HEK293 (cell line): ENCODE measurements around the gene LDLRAD3.

Source experiments
- CTCF ChIA-PET: fragments of 350-600 bp; formaldehyde crosslinking; extraction: SDS; loops from one replicate; lab custom pipeline; 2021; ENCODE audit warnings: antibody characterized with exemption; lab: Yijun Ruan, JAX
- POLR2A ChIA-PET: fragments of 300-600 bp; formaldehyde crosslinking; extraction: SDS; loops from one replicate; lab custom pipeline; 2020; ENCODE audit warnings: antibody characterized with exemption, inconsistent platforms; lab: Yijun Ruan, JAX
- H3K27ac ChIP-seq: fragments of 200-500 bp; sonication (Bioruptor generic); 2 replicates; pipeline ENCODE4 v1.5.1; 2014; ENCODE audit warnings: low read depth, low read length, control low read depth, inconsistent platforms; ENCODE audit errors: extremely low read depth
- H3K36me3 ChIP-seq, 2 experiments: fragments of 200-500 bp in 1 of 2; sonication (Bioruptor generic) in 1 of 2; 1 replicate in 1 of 2; 2 replicates in 1 of 2; pipeline ENCODE4 v1.5.1; 2014 to 2017; ENCODE audit warnings: inconsistent platforms in 2 of 2, low read length in 2 of 2; ENCODE audit not compliant: control insufficient read depth in 2 of 2, insufficient read depth in 1 of 2
- H3K4me1 ChIP-seq: fragments of 200-500 bp; sonication (Bioruptor generic); 2 replicates; pipeline ENCODE4 v1.5.1; 2014; ENCODE audit warnings: mild to moderate bottlenecking, low read length, inconsistent platforms; ENCODE audit not compliant: control insufficient read depth, insufficient read depth
- H3K4me3 ChIP-seq: 2 replicates; pipeline ENCODE4 v1.5.1; 2011; ENCODE audit warnings: low read depth, mild to moderate bottlenecking, control low read depth, low read length, moderate library complexity
- H3K9me3 ChIP-seq: fragments of 200-500 bp; sonication (Bioruptor generic); 2 replicates; pipeline ENCODE4 v1.5.1; 2014; ENCODE audit warnings: low read depth, low read length, inconsistent platforms; ENCODE audit not compliant: control insufficient read depth, insufficient read depth
- GFI1B ChIP-seq: fragments of 450-650 bp; formaldehyde crosslinking; IDR thresholded peaks from 2 replicates; pipeline ENCODE4 v1.5.1; 2016; ENCODE audit warnings: missing biosample characterization, missing genetic modification characterization
- GLI4 ChIP-seq: fragments of 450-650 bp; formaldehyde crosslinking; IDR thresholded peaks from 2 replicates; pipeline ENCODE4 v1.5.1; 2016; ENCODE audit warnings: missing biosample characterization, missing genetic modification characterization
- KLF10 ChIP-seq: fragments of 450-650 bp; IDR thresholded peaks from 2 replicates; pipeline ENCODE4 v1.5.1; 2018; ENCODE audit warnings: missing biosample characterization, mild to moderate bottlenecking, missing genetic modification characterization
- KLF8 ChIP-seq: fragments of 450-650 bp; formaldehyde crosslinking; IDR thresholded peaks from 2 replicates; pipeline ENCODE4 v1.5.1; 2016; ENCODE audit warnings: missing biosample characterization, missing genetic modification characterization
- SCRT1 ChIP-seq: fragments of 450-650 bp; formaldehyde crosslinking; IDR thresholded peaks from 2 replicates; pipeline ENCODE4 v1.5.1; 2016; ENCODE audit warnings: missing biosample characterization, missing genetic modification characterization, borderline replicate concordance
- SETDB1 ChIP-seq: IDR thresholded peaks from one replicate; pipeline ENCODE4 v1.6.1; 2017; ENCODE audit warnings: mild to moderate bottlenecking, low read length, moderate library complexity, mixed read lengths; ENCODE audit not compliant: insufficient read length
- ZBTB20 ChIP-seq: fragments of 450-650 bp; formaldehyde crosslinking; IDR thresholded peaks from 2 replicates; pipeline ENCODE4 v1.5.1; 2016; ENCODE audit warnings: missing biosample characterization, missing genetic modification characterization
- ZNF169 ChIP-seq: fragments of 450-650 bp; formaldehyde crosslinking; IDR thresholded peaks from 2 replicates; pipeline ENCODE4 v1.5.1; 2016; ENCODE audit warnings: missing biosample characterization, missing genetic modification characterization
- ZNF174 ChIP-seq: fragments of 450-650 bp; formaldehyde crosslinking; IDR thresholded peaks from 2 replicates; pipeline ENCODE4 v1.5.0; 2017; ENCODE audit warnings: missing biosample characterization, mild to moderate bottlenecking, missing genetic modification characterization
- ZNF426 ChIP-seq: fragments of 450-650 bp; formaldehyde crosslinking; IDR thresholded peaks from 2 replicates; pipeline ENCODE4 v1.5.1; 2017; ENCODE audit warnings: missing biosample characterization, missing genetic modification characterization, mild to moderate bottlenecking, inconsistent platforms, moderate library complexity
- ZNF48 ChIP-seq: fragments of 450-650 bp; formaldehyde crosslinking; IDR thresholded peaks from 2 replicates; pipeline ENCODE4 v1.5.1; 2016; ENCODE audit warnings: missing biosample characterization, missing genetic modification characterization
- ZNF555 ChIP-seq: fragments of 450-650 bp; formaldehyde crosslinking; conservative IDR thresholded peaks from 2 replicates; pipeline ENCODE4 v1.5.1; 2017; ENCODE audit warnings: missing biosample characterization, mild to moderate bottlenecking, missing genetic modification characterization, inconsistent platforms
- TF ChIP-seq, protein P1 (sequence below): fragments of 450-650 bp; formaldehyde crosslinking; IDR thresholded peaks from 2 replicates; pipeline ENCODE4 v1.5.1; 2016; ENCODE audit warnings: missing biosample characterization, missing genetic modification characterization
- TF ChIP-seq, protein P2 (sequence below): fragments of 450-650 bp; formaldehyde crosslinking; IDR thresholded peaks from 2 replicates; pipeline ENCODE4 v1.5.1; 2016; ENCODE audit warnings: missing biosample characterization, missing genetic modification characterization
- TF ChIP-seq, protein P3 (sequence below): fragments of 450-650 bp; formaldehyde crosslinking; IDR thresholded peaks from 2 replicates; pipeline ENCODE4 v1.5.1; 2016; ENCODE audit warnings: missing biosample characterization, missing genetic modification characterization
- TF ChIP-seq, protein P4 (sequence below): fragments of 450-650 bp; formaldehyde crosslinking; IDR thresholded peaks from 2 replicates; pipeline ENCODE4 v1.5.1; 2016; ENCODE audit warnings: missing biosample characterization, missing genetic modification characterization
- TF ChIP-seq, protein P5 (sequence below): IDR thresholded peaks from 2 replicates; pipeline ENCODE4 v1.6.1; 2011; ENCODE audit warnings: mild to moderate bottlenecking, low read depth, low read length, borderline replicate concordance

LDLRAD3 gene

DNA sequence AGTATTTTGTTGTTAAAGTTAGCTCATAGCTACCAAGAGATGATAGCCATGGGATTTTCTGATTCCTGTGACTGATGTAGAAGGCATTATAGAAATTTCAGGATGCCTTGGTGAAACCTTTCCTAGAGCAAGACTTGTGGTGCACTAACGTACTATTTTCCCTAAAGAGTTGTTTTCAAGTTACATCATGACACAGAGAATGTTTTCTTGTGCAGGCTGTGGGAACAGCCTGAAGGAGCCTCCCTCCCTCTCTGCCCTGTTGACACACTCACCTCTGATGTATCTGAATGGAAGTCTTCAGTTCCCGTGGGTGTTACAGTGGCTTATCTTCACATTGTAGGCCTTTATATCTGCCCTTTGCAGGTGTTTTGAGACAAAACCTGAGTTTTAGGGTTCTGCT, 121.6 kb downstream of the LDLRAD3 start:
- TF ChIP-seq, protein P1, sequence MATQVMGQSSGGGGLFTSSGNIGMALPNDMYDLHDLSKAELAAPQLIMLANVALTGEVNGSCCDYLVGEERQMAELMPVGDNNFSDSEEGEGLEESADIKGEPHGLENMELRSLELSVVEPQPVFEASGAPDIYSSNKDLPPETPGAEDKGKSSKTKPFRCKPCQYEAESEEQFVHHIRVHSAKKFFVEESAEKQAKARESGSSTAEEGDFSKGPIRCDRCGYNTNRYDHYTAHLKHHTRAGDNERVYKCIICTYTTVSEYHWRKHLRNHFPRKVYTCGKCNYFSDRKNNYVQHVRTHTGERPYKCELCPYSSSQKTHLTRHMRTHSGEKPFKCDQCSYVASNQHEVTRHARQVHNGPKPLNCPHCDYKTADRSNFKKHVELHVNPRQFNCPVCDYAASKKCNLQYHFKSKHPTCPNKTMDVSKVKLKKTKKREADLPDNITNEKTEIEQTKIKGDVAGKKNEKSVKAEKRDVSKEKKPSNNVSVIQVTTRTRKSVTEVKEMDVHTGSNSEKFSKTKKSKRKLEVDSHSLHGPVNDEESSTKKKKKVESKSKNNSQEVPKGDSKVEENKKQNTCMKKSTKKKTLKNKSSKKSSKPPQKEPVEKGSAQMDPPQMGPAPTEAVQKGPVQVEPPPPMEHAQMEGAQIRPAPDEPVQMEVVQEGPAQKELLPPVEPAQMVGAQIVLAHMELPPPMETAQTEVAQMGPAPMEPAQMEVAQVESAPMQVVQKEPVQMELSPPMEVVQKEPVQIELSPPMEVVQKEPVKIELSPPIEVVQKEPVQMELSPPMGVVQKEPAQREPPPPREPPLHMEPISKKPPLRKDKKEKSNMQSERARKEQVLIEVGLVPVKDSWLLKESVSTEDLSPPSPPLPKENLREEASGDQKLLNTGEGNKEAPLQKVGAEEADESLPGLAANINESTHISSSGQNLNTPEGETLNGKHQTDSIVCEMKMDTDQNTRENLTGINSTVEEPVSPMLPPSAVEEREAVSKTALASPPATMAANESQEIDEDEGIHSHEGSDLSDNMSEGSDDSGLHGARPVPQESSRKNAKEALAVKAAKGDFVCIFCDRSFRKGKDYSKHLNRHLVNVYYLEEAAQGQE (tag by site-specific recombination) = no peak
- TF ChIP-seq SETDB1 (no peak), ZBTB20 (no peak), ZNF174 (tag by site-specific recombination) (no peak), KLF8 (tag by site-specific recombination) (no peak), ZNF48 (tag by site-specific recombination) (no peak), GLI4 (tag by site-specific recombination) (no peak), GFI1B (tag by site-specific recombination) (no peak), KLF10 (tag by site-specific recombination) (no peak), SCRT1 (tag by site-specific recombination) (no peak), ZNF426 (tag by site-specific recombination) (no peak), ZNF169 (tag by site-specific recombination) (no peak), ZNF555 (no peak)
- TF ChIP-seq, protein P2, sequence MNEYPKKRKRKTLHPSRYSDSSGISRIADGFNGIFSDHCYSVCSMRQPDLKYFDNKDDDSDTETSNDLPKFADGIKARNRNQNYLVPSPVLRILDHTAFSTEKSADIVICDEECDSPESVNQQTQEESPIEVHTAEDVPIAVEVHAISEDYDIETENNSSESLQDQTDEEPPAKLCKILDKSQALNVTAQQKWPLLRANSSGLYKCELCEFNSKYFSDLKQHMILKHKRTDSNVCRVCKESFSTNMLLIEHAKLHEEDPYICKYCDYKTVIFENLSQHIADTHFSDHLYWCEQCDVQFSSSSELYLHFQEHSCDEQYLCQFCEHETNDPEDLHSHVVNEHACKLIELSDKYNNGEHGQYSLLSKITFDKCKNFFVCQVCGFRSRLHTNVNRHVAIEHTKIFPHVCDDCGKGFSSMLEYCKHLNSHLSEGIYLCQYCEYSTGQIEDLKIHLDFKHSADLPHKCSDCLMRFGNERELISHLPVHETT (tag by site-specific recombination) = no peak
- TF ChIP-seq, protein P3, sequence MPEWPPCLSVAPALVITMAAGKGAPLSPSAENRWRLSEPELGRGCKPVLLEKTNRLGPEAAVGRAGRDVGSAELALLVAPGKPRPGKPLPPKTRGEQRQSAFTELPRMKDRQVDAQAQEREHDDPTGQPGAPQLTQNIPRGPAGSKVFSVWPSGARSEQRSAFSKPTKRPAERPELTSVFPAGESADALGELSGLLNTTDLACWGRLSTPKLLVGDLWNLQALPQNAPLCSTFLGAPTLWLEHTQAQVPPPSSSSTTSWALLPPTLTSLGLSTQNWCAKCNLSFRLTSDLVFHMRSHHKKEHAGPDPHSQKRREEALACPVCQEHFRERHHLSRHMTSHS (tag by site-specific recombination) = no peak
- TF ChIP-seq, protein P4, sequence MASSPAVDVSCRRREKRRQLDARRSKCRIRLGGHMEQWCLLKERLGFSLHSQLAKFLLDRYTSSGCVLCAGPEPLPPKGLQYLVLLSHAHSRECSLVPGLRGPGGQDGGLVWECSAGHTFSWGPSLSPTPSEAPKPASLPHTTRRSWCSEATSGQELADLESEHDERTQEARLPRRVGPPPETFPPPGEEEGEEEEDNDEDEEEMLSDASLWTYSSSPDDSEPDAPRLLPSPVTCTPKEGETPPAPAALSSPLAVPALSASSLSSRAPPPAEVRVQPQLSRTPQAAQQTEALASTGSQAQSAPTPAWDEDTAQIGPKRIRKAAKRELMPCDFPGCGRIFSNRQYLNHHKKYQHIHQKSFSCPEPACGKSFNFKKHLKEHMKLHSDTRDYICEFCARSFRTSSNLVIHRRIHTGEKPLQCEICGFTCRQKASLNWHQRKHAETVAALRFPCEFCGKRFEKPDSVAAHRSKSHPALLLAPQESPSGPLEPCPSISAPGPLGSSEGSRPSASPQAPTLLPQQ = no peak
- no peaks in the 10 kb centered on the region for H3K9me3 ChIP-seq
- no peak overlapping the region for H3K4me3 ChIP-seq
- H3K27ac ChIP-seq = no peak overlapping the region
- no peaks in the 10 kb centered on the region for H3K36me3 ChIP-seq
- POLR2A ChIA-PET = no interaction called here
- CTCF ChIA-PET = interaction anchor here (0.5 kb wide), 1 partner anchor 13 kb away, joined by 3 read pairs; no protein-coding TSS in a partner anchor
- H3K4me1 ChIP-seq = no peaks in the 10 kb centered on the region

DNA sequence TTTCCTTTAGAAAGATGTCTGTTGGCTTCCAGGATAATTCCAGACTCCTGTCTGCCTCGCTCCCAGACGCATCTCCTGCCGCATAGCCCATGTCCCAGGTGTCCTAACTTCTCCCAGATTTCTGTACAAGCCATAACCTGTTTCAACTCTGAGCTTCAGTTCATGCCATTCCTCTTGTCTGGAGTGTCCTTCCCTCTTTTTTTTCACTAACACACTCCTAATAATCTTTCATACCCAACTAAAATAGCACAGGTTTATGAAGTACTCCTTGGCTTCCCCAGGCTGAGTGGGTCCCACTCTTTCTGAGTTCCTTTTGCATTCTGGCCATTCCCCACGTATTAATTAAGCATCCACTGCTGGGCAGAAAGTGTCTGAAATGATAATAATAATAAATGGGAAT, 123.0 kb downstream of the LDLRAD3 start:
- H3K9me3 ChIP-seq = no peaks in the 10 kb centered on the region
- no peak overlapping the region for H3K27ac ChIP-seq
- TF ChIP-seq, protein P5, sequence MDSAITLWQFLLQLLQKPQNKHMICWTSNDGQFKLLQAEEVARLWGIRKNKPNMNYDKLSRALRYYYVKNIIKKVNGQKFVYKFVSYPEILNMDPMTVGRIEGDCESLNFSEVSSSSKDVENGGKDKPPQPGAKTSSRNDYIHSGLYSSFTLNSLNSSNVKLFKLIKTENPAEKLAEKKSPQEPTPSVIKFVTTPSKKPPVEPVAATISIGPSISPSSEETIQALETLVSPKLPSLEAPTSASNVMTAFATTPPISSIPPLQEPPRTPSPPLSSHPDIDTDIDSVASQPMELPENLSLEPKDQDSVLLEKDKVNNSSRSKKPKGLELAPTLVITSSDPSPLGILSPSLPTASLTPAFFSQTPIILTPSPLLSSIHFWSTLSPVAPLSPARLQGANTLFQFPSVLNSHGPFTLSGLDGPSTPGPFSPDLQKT = no peak
- H3K4me1 ChIP-seq = no peaks in the 10 kb centered on the region
- H3K36me3 ChIP-seq = no peaks in the 10 kb centered on the region
- ChIA-PET CTCF (interaction anchor here (1.2 kb wide), 1 partner anchor 10 kb away, joined by 5 read pairs; no protein-coding TSS in a partner anchor), POLR2A (no interaction called here)
- no peak overlapping the region for H3K4me3 ChIP-seq
